ENCODE data around the gene RAB27B. TPM values are rescaled to one million over a fixed set of nuclear protein-coding genes. Genes with fewer than 3 reads are reported as not detected.
"Not testable (repeated sequence)": the region's sequence is repeated elsewhere in the genome, so short reads cannot be mapped to it uniquely, and the experiment has no call there.

The RAB27B gene
- total and polyA plus RNA-seq, 10 of the 15 experiments (the other 5 are each of a cell fraction or from before 2014, with no cell fraction given): under 0.01 to 0.03 TPM; not detected in 8

- WGBS (ENCODE audit: insufficient coverage, insufficient replicate concordance, low lambda C conversion rate, missing lambda C conversion rate): 30% methylated on average over 2 of the region's 2 CpGs
- Histone ChIP-seq H2AFZ (ENCODE audit: control insufficient read depth, low read depth, low read length) (no peak overlapping the region), H3K4me2 (ENCODE audit: control insufficient read depth, insufficient read depth) (no peak overlapping the region), H3K4me3 (no peak overlapping the region), H4K20me1 (ENCODE audit: control insufficient read depth, insufficient read depth) (no peaks in the 10 kb centered on the region), H3K4me1 (ENCODE audit: control insufficient read depth, insufficient read depth, low read length) (no peaks in the 10 kb centered on the region), H3K27ac (ENCODE audit: control insufficient read depth, insufficient read depth) (no peak overlapping the region), H3K79me2 (ENCODE audit: control insufficient read depth, insufficient read depth, low read length) (no peaks in the 10 kb centered on the region), H3K27me3 (replicated peaks in 1 of 2; ENCODE audit: control insufficient read depth in 2 of 2, insufficient read depth in 2 of 2, low read length in 1 of 2) (no peaks in the 10 kb centered on the region), H3K9me3 (replicated peaks; ENCODE audit: control insufficient read depth, insufficient read depth, low read length) (no peaks in the 10 kb centered on the region), H3K36me3 (ENCODE audit: control insufficient read depth in 2 of 2, insufficient read depth in 2 of 2, low read length in 1 of 2) (no peaks in the 10 kb centered on the region), H3K9ac (ENCODE audit: control insufficient read depth, insufficient read depth, low read length) (no peak overlapping the region)
- ATAC-seq: no peak
- in situ Hi-C loops (cut with MboI): no loop called here
- POLR2A ChIA-PET: no interaction called here
- SMC1A ChIA-PET (ENCODE audit: uncharacterized antibody, unreplicated experiment): interaction anchor here (0.7 kb wide), 1 partner anchor 44 kb away, joined by 3 read pairs; no protein-coding TSS in a partner anchor
- BruUV-seq (replicated peaks): no TSS peak
- intact Hi-C loops (cut with micrococcal nuclease; ENCODE audit: unreplicated experiment): no loop called here
- no peak for FAIRE-seq
- CTCF ChIA-PET: no interaction called here
- DNase-seq (ENCODE audit: low read depth, low spot score): no peak
- TF ChIP-seq HCFC1 (IDR thresholded peaks at IDR 0.05; ENCODE audit: low read length) (no peak), SUZ12 (IDR thresholded peaks at IDR 0.05; ENCODE audit: unreplicated experiment) (no peak), MEF2B (IDR thresholded peaks at IDR 0.05; ENCODE audit: partially characterized antibody, poor library complexity, severe bottlenecking) (no peak), TARDBP (IDR thresholded peaks at IDR 0.05; ENCODE audit: borderline replicate concordance) (no peak), STAT1 (conservative IDR thresholded peaks at IDR 0.05) (no peak), ZNF217 (IDR thresholded peaks at IDR 0.05) (no peak), SUPT20H (IDR thresholded peaks at IDR 0.05; ENCODE audit: borderline replicate concordance, control insufficient read depth, low read depth, low read length) (no peak), NFXL1 (IDR thresholded peaks at IDR 0.05; ENCODE audit: borderline replicate concordance) (no peak), PKNOX1 (IDR thresholded peaks at IDR 0.05) (no peak), EED (IDR thresholded peaks at IDR 0.05; ENCODE audit: low read depth) (no peak), KAT2A (conservative IDR thresholded peaks at IDR 0.05; ENCODE audit: control insufficient read depth, low read depth, low read length) (no peak)
- RAD21 ChIA-PET (ENCODE audit: unreplicated experiment): no interaction called here
Observed at GRCh38 chr18:54807303-54807702, 21.0 kb upstream of the RAB27B start.

- RAD21 ChIA-PET (ENCODE audit: unreplicated experiment); CTCF ChIA-PET; DNase-seq (ENCODE audit: low read depth, low spot score); FAIRE-seq; BruUV-seq (replicated peaks); H3K36me3 ChIP-seq (ENCODE audit: control insufficient read depth in 2 of 2, insufficient read depth in 2 of 2, low read length in 1 of 2); H3K27me3 ChIP-seq (replicated peaks in 1 of 2; ENCODE audit: control insufficient read depth in 2 of 2, insufficient read depth in 2 of 2, low read length in 1 of 2); H3K9ac ChIP-seq (ENCODE audit: control insufficient read depth, insufficient read depth, low read length); H2AFZ ChIP-seq (ENCODE audit: control insufficient read depth, low read depth, low read length); H3K4me2 ChIP-seq (ENCODE audit: control insufficient read depth, insufficient read depth); H3K9me3 ChIP-seq (replicated peaks; ENCODE audit: control insufficient read depth, insufficient read depth, low read length); H4K20me1 ChIP-seq (ENCODE audit: control insufficient read depth, insufficient read depth); intact Hi-C loops (cut with micrococcal nuclease; ENCODE audit: unreplicated experiment); SMC1A ChIA-PET (ENCODE audit: uncharacterized antibody, unreplicated experiment); ATAC-seq; H3K79me2 ChIP-seq (ENCODE audit: control insufficient read depth, insufficient read depth, low read length); POLR2A ChIA-PET; in situ Hi-C loops (cut with MboI); H3K4me3 ChIP-seq; H3K4me1 ChIP-seq (ENCODE audit: control insufficient read depth, insufficient read depth, low read length); H3K27ac ChIP-seq (ENCODE audit: control insufficient read depth, insufficient read depth): not testable (repeated sequence)
- 13% methylated on average over 5 of the region's 5 CpGs for WGBS (ENCODE audit: insufficient coverage, insufficient replicate concordance, low lambda C conversion rate, missing lambda C conversion rate)
Observed at GRCh38 chr18:54810662-54811061, 17.6 kb upstream of the RAB27B start.
